Measurements from ENCODE around the gene PRDM16.

Gene PRDM16

DNA sequence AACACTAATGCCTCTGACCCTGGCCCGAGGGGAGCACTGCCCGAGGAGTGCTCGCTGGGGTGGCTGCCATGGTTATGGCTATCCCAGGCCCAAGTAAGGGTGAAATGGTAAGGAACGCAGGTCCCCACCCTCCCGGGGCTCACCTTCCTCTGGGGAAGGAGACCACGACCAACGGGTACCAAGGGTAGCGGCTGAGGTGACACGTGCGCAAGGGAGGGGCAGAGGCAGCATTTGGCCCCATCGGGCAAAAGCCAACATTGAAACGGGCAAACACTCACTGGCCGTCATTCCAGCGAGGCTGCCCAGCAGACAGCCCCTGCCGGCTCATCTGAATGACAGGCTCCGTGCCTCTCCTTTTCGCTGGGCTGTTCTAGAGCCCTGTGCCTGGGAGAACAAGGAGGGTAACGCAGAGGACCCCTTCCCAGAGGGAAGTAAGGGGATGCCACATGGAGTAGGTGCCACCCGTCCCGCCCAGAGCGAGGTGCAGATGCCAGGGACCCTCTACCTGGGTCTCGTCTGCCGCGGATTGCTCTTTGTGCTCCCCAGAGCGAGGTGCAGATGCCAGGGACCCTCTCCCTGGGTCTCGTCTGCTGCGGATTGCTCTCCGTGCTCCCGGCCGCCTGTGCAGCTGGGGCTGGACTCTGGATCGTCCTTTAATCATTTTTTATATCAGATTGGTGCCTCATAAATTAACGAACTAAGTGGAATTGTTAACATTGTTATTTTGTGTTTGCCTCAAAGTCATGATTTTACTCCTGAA lies 31.5 kb upstream of the PRDM16 start:
- Histone ChIP-seq H2AFZ (ENCODE audit: low read length) (no peak overlapping the region), H3K9ac (ENCODE audit: low read length) (no peak overlapping the region), H3K79me2 (ENCODE audit: low read length) (no peaks in the 10 kb centered on the region), H3K4me3 (ENCODE audit: low read length) (no peak overlapping the region), H3K9me3 (replicated peaks; ENCODE audit: insufficient read depth, low read length) (no peaks in the 10 kb centered on the region), H3K27ac (ENCODE audit: low read length) (no peak overlapping the region), H3F3A (ENCODE audit: insufficient read depth, low read length) (no peaks in the 10 kb centered on the region), H3K27me3 (replicated peaks; ENCODE audit: insufficient read depth, low read length) (peaks cover 86% of the 10 kb centered on the region), H3K9me2 (replicated peaks; ENCODE audit: insufficient read depth, low read length) (no peaks in the 10 kb centered on the region), H3K4me2 (ENCODE audit: low read depth, low read length) (no peak overlapping the region), H3K4me1 (ENCODE audit: low read length) (no peaks in the 10 kb centered on the region), H4K20me1 (ENCODE audit: insufficient read depth, low read length) (no peaks in the 10 kb centered on the region), H3K36me3 (replicated peaks; ENCODE audit: insufficient read depth, low read length) (no peaks in the 10 kb centered on the region)
- DNase-seq, result no peak
- TF ChIP-seq, protein P1, sequence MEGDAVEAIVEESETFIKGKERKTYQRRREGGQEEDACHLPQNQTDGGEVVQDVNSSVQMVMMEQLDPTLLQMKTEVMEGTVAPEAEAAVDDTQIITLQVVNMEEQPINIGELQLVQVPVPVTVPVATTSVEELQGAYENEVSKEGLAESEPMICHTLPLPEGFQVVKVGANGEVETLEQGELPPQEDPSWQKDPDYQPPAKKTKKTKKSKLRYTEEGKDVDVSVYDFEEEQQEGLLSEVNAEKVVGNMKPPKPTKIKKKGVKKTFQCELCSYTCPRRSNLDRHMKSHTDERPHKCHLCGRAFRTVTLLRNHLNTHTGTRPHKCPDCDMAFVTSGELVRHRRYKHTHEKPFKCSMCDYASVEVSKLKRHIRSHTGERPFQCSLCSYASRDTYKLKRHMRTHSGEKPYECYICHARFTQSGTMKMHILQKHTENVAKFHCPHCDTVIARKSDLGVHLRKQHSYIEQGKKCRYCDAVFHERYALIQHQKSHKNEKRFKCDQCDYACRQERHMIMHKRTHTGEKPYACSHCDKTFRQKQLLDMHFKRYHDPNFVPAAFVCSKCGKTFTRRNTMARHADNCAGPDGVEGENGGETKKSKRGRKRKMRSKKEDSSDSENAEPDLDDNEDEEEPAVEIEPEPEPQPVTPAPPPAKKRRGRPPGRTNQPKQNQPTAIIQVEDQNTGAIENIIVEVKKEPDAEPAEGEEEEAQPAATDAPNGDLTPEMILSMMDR (IDR thresholded peaks at IDR 0.05; ENCODE audit: low read length), result no peak
- TF ChIP-seq EZH2phosphoT487 (IDR thresholded peaks at IDR 0.05; ENCODE audit: low read length) (no peak), EZH2 (optimal IDR thresholded peaks at IDR 0.05; ENCODE audit: low read depth, low read length) (no peak)

DNA sequence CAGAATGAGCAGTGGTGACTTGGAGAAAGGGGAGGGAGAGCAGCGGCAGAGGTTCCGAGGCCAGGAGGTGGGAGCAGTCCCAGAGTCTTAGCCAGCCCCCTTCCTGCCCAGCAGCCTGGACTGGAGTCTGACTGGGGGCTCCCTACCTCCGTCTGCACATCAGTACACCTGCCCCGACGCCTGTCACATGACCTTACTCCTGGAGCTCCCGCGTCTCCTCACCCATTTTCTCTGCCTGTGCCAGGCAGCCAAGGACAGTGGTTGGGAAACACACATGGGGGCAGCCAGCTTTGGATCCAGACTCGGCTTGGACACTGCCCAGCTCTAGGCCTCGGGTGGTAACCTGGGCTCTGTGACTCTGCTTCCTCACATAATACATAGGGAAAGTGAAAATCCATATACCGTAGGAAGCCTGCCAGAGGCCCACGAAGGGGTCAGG lies 30.9 kb upstream of the PRDM16 start:
- Histone ChIP-seq H3K27me3 (replicated peaks; ENCODE audit: insufficient read depth, low read length) (peaks cover 86% of the 10 kb centered on the region), H3K9me2 (replicated peaks; ENCODE audit: insufficient read depth, low read length) (no peaks in the 10 kb centered on the region), H3K4me1 (ENCODE audit: low read length) (no peaks in the 10 kb centered on the region), H4K20me1 (ENCODE audit: insufficient read depth, low read length) (no peaks in the 10 kb centered on the region), H3K4me2 (ENCODE audit: low read depth, low read length) (no peak overlapping the region), H3K36me3 (replicated peaks; ENCODE audit: insufficient read depth, low read length) (no peaks in the 10 kb centered on the region), H3F3A (ENCODE audit: insufficient read depth, low read length) (no peaks in the 10 kb centered on the region), H3K4me3 (ENCODE audit: low read length) (no peak overlapping the region), H2AFZ (ENCODE audit: low read length) (no peak overlapping the region), H3K27ac (ENCODE audit: low read length) (no peak overlapping the region), H3K9me3 (replicated peaks; ENCODE audit: insufficient read depth, low read length) (no peaks in the 10 kb centered on the region), H3K79me2 (ENCODE audit: low read length) (no peaks in the 10 kb centered on the region), H3K9ac (ENCODE audit: low read length) (no peak overlapping the region)
- TF ChIP-seq EZH2 (optimal IDR thresholded peaks at IDR 0.05; ENCODE audit: low read depth, low read length) (no peak), EZH2phosphoT487 (IDR thresholded peaks at IDR 0.05; ENCODE audit: low read length) (no peak)
- TF ChIP-seq, protein P1 (IDR thresholded peaks at IDR 0.05; ENCODE audit: low read length), result no peak
- DNase-seq, result no peak

DNA sequence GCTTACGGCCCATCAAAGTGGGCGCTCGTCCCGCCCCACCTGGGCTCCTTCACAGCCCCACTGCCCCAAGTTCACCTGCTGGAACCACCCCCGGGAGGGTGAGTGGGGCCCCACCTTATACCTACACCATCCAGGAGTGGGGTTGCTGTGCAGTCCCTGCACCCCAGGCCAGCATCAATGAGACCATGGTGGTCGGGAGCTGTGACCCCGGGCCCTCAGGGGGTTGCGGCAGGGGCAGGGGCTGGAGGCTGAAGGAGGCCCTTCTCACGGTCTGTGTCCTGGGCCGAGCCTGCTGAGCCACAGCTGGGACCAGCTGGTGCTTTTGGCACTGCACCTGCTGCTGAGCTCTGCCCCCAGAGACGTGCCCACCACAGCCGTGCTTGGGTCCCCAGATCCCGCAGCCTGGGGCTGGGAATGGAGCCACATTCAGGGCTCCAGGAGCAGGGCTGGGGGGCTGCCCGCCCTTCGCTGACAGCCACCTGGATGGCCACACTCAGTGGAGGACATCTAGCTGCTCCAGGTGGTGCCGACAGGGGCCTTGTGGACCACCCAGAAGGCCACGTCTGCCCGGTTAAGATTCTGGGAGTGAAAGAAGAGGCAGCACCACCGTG lies 30.3 kb upstream of the PRDM16 start:
- peaks cover 89% of the 10 kb centered on the region for H3K27me3 ChIP-seq (replicated peaks; ENCODE audit: insufficient read depth, low read length)

More for the DNA sequence above, 30.3 kb upstream of the PRDM16 start:
- Histone ChIP-seq H3K9me2 (replicated peaks; ENCODE audit: insufficient read depth, low read length) (no peaks in the 10 kb centered on the region), H3K9me3 (replicated peaks; ENCODE audit: insufficient read depth, low read length) (no peaks in the 10 kb centered on the region), H3K4me2 (ENCODE audit: low read depth, low read length) (no peak overlapping the region), H3K4me3 (ENCODE audit: low read length) (no peak overlapping the region), H2AFZ (ENCODE audit: low read length) (no peak overlapping the region), H3F3A (ENCODE audit: insufficient read depth, low read length) (no peaks in the 10 kb centered on the region), H3K4me1 (ENCODE audit: low read length) (no peaks in the 10 kb centered on the region), H3K36me3 (replicated peaks; ENCODE audit: insufficient read depth, low read length) (no peaks in the 10 kb centered on the region), H3K9ac (ENCODE audit: low read length) (no peak overlapping the region), H3K79me2 (ENCODE audit: low read length) (no peaks in the 10 kb centered on the region), H4K20me1 (ENCODE audit: insufficient read depth, low read length) (no peaks in the 10 kb centered on the region), H3K27ac (ENCODE audit: low read length) (no peak overlapping the region)
- DNase-seq, result no peak
- TF ChIP-seq EZH2 (optimal IDR thresholded peaks at IDR 0.05; ENCODE audit: low read depth, low read length) (no peak), EZH2phosphoT487 (IDR thresholded peaks at IDR 0.05; ENCODE audit: low read length) (no peak)
- TF ChIP-seq, protein P1 (IDR thresholded peaks at IDR 0.05; ENCODE audit: low read length), result no peak
